Esophagus muscularis mucosa (tissue), 4 donors: ENCODE data around the gene LMO2.

Source experiments
- EP300 ChIP-seq: sonication (generic); formaldehyde crosslinking; IDR thresholded peaks from one replicate; pipeline ENCODE4 v1.6.1; 2017; ENCODE audit warnings: antibody characterized with exemption
- POLR2A ChIP-seq: fragments of 450-650 bp; IDR thresholded peaks from one replicate; pipeline ENCODE4 v1.6.1; 2017; ENCODE audit warnings: antibody characterized with exemption, moderate library complexity, mild to moderate bottlenecking, low read depth
- POLR2AphosphoS5 ChIP-seq, 2 donors: sonication (generic); formaldehyde crosslinking; IDR thresholded peaks; one replicate each; pipeline ENCODE4 v1.6.1; 2017; ENCODE audit warnings: antibody characterized with exemption in 2 of 2
- TF ChIP-seq, protein P1 (sequence below), 3 experiments: fragments of 200-600 bp in 2 of 3; fragments of 450-650 bp in 1 of 3; sonication (generic) in 2 of 3; IDR thresholded peaks; one replicate each; pipeline ENCODE4 v1.5.1; 2017 to 2019; ENCODE audit warnings: antibody characterized with exemption in 3 of 3, mild to moderate bottlenecking in 2 of 3, moderate library complexity in 1 of 3

GRCh38 chr11:33893711-33894397 is 2.0 kb upstream of the LMO2 start:
- TF ChIP-seq, protein P1, sequence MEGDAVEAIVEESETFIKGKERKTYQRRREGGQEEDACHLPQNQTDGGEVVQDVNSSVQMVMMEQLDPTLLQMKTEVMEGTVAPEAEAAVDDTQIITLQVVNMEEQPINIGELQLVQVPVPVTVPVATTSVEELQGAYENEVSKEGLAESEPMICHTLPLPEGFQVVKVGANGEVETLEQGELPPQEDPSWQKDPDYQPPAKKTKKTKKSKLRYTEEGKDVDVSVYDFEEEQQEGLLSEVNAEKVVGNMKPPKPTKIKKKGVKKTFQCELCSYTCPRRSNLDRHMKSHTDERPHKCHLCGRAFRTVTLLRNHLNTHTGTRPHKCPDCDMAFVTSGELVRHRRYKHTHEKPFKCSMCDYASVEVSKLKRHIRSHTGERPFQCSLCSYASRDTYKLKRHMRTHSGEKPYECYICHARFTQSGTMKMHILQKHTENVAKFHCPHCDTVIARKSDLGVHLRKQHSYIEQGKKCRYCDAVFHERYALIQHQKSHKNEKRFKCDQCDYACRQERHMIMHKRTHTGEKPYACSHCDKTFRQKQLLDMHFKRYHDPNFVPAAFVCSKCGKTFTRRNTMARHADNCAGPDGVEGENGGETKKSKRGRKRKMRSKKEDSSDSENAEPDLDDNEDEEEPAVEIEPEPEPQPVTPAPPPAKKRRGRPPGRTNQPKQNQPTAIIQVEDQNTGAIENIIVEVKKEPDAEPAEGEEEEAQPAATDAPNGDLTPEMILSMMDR (IDR thresholded peaks at IDR 0.05) = no peak
- TF ChIP-seq POLR2AphosphoS5 (IDR thresholded peaks at IDR 0.05) (no peak), POLR2A (no peak), EP300 (no peak)
